GM23338 (cell line): ENCODE measurements around the gene WHAMM. TPM values are rescaled to one million over a fixed set of nuclear protein-coding genes. Genes with fewer than 3 reads are reported as not detected.

Experiments used
- ATAC-seq: fragments of 200-7000 bp; cut with Tn5 transposase; 3 replicates; pipeline ENCODE4 v1.9.1; 2020
- DNase-seq: peaks from one replicate; pipeline ENCODE4 v3.0.0-alpha.2; 2015; ENCODE audit warnings: low spot score
- H2AFZ ChIP-seq: fragments of 200-600 bp; sonication (generic); 2 replicates; pipeline ENCODE4 v1.8.0; 2016; ENCODE audit warnings: antibody characterized with exemption, mild to moderate bottlenecking, moderate library complexity
- H3F3A ChIP-seq: fragments of 200-600 bp; sonication (generic); replicated peaks from 2 replicates; pipeline ENCODE4 v1.8.0; 2017; ENCODE audit warnings: antibody characterized with exemption, mixed run types, low read depth
- H3K27ac ChIP-seq: fragments of 200-600 bp; sonication (generic); 2 replicates; pipeline ENCODE4 v1.6.1; 2016; ENCODE audit warnings: low read depth
- H3K27me3 ChIP-seq: fragments of 200-600 bp; sonication (generic); 2 replicates; pipeline ENCODE4 v1.8.0; 2016; ENCODE audit warnings: mild to moderate bottlenecking, mixed run types, moderate library complexity; ENCODE audit not compliant: insufficient read depth
- H3K36me3 ChIP-seq: fragments of 200-600 bp; sonication (generic); 2 replicates; pipeline ENCODE4 v1.8.0; 2016; ENCODE audit warnings: mild to moderate bottlenecking; ENCODE audit not compliant: insufficient read depth
- H3K4me1 ChIP-seq: fragments of 200-600 bp; sonication (generic); 2 replicates; pipeline ENCODE4 v1.8.0; 2016; ENCODE audit warnings: mild to moderate bottlenecking, moderate library complexity; ENCODE audit not compliant: insufficient read depth
- H3K4me2 ChIP-seq: fragments of 200-600 bp; sonication (generic); 2 replicates; pipeline ENCODE4 v1.7.1; 2017; ENCODE audit warnings: mixed run types
- H3K4me3 ChIP-seq: fragments of 200-600 bp; sonication (generic); 2 replicates; pipeline ENCODE4 v1.6.1; 2016; ENCODE audit warnings: mixed run types
- H3K79me2 ChIP-seq: fragments of 200-600 bp; sonication (generic); replicated peaks from 2 replicates; pipeline ENCODE4 v1.8.0; 2017; ENCODE audit warnings: mild to moderate bottlenecking; ENCODE audit not compliant: insufficient read depth
- H3K9me2 ChIP-seq: fragments of 200-600 bp; sonication (generic); 2 replicates; pipeline ENCODE4 v1.8.0; 2017; ENCODE audit not compliant: insufficient read depth
- H4K20me1 ChIP-seq: fragments of 200-600 bp; sonication (generic); replicated peaks from 2 replicates; pipeline ENCODE4 v1.8.0; 2017; ENCODE audit warnings: mild to moderate bottlenecking; ENCODE audit not compliant: insufficient read depth
- H3K27ac Mint-ChIP-seq: 2 replicates; pipeline ENCODE4 v1.8.0; 2020; ENCODE audit warnings: inconsistent platforms, mild to moderate bottlenecking, moderate library complexity, mixed read lengths
- H3K27me3 Mint-ChIP-seq: 3 replicates; pipeline ENCODE4 v1.8.0; 2022; ENCODE audit warnings: low read depth, mild to moderate bottlenecking, moderate library complexity, mixed read lengths, inconsistent platforms; ENCODE audit not compliant: insufficient read depth, poor library complexity
- H3K36me3 Mint-ChIP-seq: 3 replicates; pipeline ENCODE4 v1.8.0; 2021; ENCODE audit warnings: low read depth, mild to moderate bottlenecking, inconsistent platforms, moderate library complexity, mixed read lengths
- H3K4me1 Mint-ChIP-seq: 3 replicates; pipeline ENCODE4 v1.8.0; 2020; ENCODE audit warnings: mild to moderate bottlenecking, inconsistent platforms, mixed read lengths
- H3K4me3 Mint-ChIP-seq: 3 replicates; pipeline ENCODE4 v1.8.0; 2021; ENCODE audit warnings: moderate library complexity, mild to moderate bottlenecking, inconsistent platforms, mixed read lengths
- H3K9me3 Mint-ChIP-seq: 3 replicates; pipeline ENCODE4 v1.8.0; 2020; ENCODE audit warnings: moderate library complexity, mild to moderate bottlenecking, inconsistent platforms, mixed read lengths
- CREB1 ChIP-seq: fragments of 250-450 bp; sonication (Bioruptor Pico); IDR thresholded peaks from 2 replicates; pipeline ENCODE4 v1.5.0; 2020; ENCODE audit warnings: low read depth, mild to moderate bottlenecking, moderate library complexity
- EZH2 ChIP-seq: fragments of 200-600 bp; sonication (generic); IDR thresholded peaks from one replicate; pipeline ENCODE4 v1.8.0; 2017; ENCODE audit warnings: antibody characterized with exemption, mild to moderate bottlenecking, low read depth; ENCODE audit not compliant: unreplicated experiment
- EZH2phosphoT487 ChIP-seq: fragments of 200-600 bp; sonication (generic); IDR thresholded peaks from one replicate; pipeline ENCODE4 v1.8.1; 2018; ENCODE audit warnings: antibody characterized with exemption; ENCODE audit not compliant: unreplicated experiment
- JUNB ChIP-seq: IDR thresholded peaks from one replicate; pipeline ENCODE4 v1.6.1; 2016; ENCODE audit warnings: antibody characterized with exemption; ENCODE audit not compliant: unreplicated experiment
- NANOG ChIP-seq: IDR thresholded peaks from 2 replicates; pipeline ENCODE4 v1.6.1; 2016; ENCODE audit warnings: antibody characterized with exemption, borderline replicate concordance
- POLR2AphosphoS5 ChIP-seq: IDR thresholded peaks from 2 replicates; pipeline ENCODE4 v1.6.1; 2016; ENCODE audit warnings: antibody characterized with exemption, low read depth
- STAT1 ChIP-seq: IDR thresholded peaks from one replicate; pipeline ENCODE4 v1.6.1; 2016; ENCODE audit warnings: antibody characterized with exemption; ENCODE audit not compliant: unreplicated experiment
- ZNF114 ChIP-seq: fragments of 250-450 bp; sonication (Bioruptor Pico); IDR thresholded peaks from 2 replicates; pipeline ENCODE4 v1.5.0; 2020; ENCODE audit warnings: mild to moderate bottlenecking, moderate library complexity
- ZNF331 ChIP-seq: fragments of 250-450 bp; sonication (Bioruptor Pico); IDR thresholded peaks from 2 replicates; pipeline ENCODE4 v1.5.0; 2020; ENCODE audit warnings: low read depth, mild to moderate bottlenecking, moderate library complexity
- polyA plus RNA-seq: library from polyadenylated mRNA; unstranded; fragments of >200 nt; fragmentation: Nextera tagmentation; extraction: Ambion mirVana; gene quantifications from 2 replicates; pipeline ENCODE4 v1.2.1, GENCODE V29; 2016
- total RNA-seq: library from RNA; depleted of rRNA; stranded (reverse); fragments of >200 nt; shearing (Covaris generic); gene quantifications from 2 replicates; pipeline ENCODE4 v1.2.3, GENCODE V29; 2014
- TF ChIP-seq, protein P1 (sequence below): IDR thresholded peaks from 2 replicates; pipeline ENCODE4 v1.6.1; 2016; ENCODE audit warnings: antibody characterized with exemption
- TF ChIP-seq, protein P2 (sequence below): IDR thresholded peaks from one replicate; pipeline ENCODE4 v1.6.1; 2018; ENCODE audit warnings: antibody characterized with exemption; ENCODE audit not compliant: unreplicated experiment
- TF ChIP-seq, protein P3 (sequence below), 2 experiments: fragments of 200-600 bp in 1 of 2; sonication (generic) in 1 of 2; conservative IDR thresholded peaks; 2 replicates each; pipeline versions ENCODE4 v1.5.1 to v1.6.1; 2016 to 2017; ENCODE audit warnings: antibody characterized with exemption in 2 of 2, low read depth in 2 of 2, mild to moderate bottlenecking in 2 of 2, moderate library complexity in 1 of 2

WHAMM gene
- total and polyA plus RNA-seq, 2 experiments from 2014 or later, result 2.2 to 4.1 TPM

DNA sequence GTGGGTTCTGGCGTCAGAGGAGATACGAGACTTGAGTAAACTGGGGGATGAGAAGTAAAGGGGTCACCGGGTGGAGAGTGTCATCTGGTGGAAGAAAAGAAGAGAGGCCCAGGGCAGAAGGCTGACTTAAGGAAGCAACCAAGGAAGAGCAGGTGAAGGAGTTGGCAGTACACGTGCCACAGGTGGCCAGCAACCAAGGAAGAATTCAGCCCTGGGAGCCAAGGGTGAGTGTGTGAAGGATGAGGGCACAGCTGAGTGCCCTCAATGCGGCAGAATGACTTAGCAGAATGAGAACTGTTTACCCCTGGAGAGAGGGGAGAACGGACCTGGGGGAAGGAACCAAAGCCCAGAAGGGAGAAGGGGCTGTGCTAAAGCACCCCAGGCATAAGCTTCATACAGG lies 71.3 kb downstream of the WHAMM start (continued):
- TF ChIP-seq NANOG (no peak), EZH2 (no peak), CREB1 (CRISPR knock-in tag) (no peak), ZNF114 (CRISPR knock-in tag) (no peak), STAT1 (no peak), ZNF331 (CRISPR knock-in tag) (no peak), POLR2AphosphoS5 (no peak), JUNB (no peak), EZH2phosphoT487 (no peak)
- TF ChIP-seq, protein P1, sequence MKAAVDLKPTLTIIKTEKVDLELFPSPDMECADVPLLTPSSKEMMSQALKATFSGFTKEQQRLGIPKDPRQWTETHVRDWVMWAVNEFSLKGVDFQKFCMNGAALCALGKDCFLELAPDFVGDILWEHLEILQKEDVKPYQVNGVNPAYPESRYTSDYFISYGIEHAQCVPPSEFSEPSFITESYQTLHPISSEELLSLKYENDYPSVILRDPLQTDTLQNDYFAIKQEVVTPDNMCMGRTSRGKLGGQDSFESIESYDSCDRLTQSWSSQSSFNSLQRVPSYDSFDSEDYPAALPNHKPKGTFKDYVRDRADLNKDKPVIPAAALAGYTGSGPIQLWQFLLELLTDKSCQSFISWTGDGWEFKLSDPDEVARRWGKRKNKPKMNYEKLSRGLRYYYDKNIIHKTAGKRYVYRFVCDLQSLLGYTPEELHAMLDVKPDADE, result no peak
- TF ChIP-seq, protein P2, sequence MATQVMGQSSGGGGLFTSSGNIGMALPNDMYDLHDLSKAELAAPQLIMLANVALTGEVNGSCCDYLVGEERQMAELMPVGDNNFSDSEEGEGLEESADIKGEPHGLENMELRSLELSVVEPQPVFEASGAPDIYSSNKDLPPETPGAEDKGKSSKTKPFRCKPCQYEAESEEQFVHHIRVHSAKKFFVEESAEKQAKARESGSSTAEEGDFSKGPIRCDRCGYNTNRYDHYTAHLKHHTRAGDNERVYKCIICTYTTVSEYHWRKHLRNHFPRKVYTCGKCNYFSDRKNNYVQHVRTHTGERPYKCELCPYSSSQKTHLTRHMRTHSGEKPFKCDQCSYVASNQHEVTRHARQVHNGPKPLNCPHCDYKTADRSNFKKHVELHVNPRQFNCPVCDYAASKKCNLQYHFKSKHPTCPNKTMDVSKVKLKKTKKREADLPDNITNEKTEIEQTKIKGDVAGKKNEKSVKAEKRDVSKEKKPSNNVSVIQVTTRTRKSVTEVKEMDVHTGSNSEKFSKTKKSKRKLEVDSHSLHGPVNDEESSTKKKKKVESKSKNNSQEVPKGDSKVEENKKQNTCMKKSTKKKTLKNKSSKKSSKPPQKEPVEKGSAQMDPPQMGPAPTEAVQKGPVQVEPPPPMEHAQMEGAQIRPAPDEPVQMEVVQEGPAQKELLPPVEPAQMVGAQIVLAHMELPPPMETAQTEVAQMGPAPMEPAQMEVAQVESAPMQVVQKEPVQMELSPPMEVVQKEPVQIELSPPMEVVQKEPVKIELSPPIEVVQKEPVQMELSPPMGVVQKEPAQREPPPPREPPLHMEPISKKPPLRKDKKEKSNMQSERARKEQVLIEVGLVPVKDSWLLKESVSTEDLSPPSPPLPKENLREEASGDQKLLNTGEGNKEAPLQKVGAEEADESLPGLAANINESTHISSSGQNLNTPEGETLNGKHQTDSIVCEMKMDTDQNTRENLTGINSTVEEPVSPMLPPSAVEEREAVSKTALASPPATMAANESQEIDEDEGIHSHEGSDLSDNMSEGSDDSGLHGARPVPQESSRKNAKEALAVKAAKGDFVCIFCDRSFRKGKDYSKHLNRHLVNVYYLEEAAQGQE, result no peak
- TF ChIP-seq, protein P3, sequence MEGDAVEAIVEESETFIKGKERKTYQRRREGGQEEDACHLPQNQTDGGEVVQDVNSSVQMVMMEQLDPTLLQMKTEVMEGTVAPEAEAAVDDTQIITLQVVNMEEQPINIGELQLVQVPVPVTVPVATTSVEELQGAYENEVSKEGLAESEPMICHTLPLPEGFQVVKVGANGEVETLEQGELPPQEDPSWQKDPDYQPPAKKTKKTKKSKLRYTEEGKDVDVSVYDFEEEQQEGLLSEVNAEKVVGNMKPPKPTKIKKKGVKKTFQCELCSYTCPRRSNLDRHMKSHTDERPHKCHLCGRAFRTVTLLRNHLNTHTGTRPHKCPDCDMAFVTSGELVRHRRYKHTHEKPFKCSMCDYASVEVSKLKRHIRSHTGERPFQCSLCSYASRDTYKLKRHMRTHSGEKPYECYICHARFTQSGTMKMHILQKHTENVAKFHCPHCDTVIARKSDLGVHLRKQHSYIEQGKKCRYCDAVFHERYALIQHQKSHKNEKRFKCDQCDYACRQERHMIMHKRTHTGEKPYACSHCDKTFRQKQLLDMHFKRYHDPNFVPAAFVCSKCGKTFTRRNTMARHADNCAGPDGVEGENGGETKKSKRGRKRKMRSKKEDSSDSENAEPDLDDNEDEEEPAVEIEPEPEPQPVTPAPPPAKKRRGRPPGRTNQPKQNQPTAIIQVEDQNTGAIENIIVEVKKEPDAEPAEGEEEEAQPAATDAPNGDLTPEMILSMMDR (conservative IDR thresholded peaks at IDR 0.05; ENCODE audit: low read depth in 2 of 2), result no peak

DNA sequence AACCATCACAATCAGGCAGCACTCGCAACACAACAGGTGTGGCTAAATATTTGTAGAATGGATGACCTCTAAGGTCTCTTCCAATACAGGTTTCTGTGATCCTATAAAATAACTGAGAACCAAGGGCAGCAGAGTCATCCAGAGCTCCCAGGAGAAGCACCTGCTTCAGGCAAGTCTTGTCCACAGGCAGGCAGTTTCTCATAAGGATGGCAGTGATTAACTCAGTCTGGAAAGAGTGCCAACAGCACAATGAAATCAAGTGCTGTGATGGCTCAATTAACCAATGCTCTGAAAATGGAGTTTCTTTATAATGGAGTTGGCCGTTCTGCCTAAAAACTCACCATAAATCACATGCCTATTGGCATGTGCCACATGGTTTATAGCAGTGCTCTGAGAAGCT lies 72.3 kb downstream of the WHAMM start:
- ATAC-seq (no peak), DNase-seq (no peak)
- Histone ChIP-seq H3K36me3 (no peaks in the 10 kb centered on the region), H3F3A (no peaks in the 10 kb centered on the region), H3K79me2 (no peaks in the 10 kb centered on the region), H4K20me1 (no peaks in the 10 kb centered on the region), H3K4me3 (no peak overlapping the region), H3K4me2 (no peak overlapping the region), H3K4me1 (no peaks in the 10 kb centered on the region), H2AFZ (no peak overlapping the region), H3K27me3 (no peaks in the 10 kb centered on the region), H3K9me2 (no peaks in the 10 kb centered on the region), H3K27ac (no peak overlapping the region)
- Mint-ChIP-seq H3K4me3 (no peak overlapping the region), H3K27me3 (peaks cover 1% of the 10 kb centered on the region), H3K36me3 (no peaks in the 10 kb centered on the region; the same call in 2 of the 3 replicates), H3K9me3 (no peaks in the 10 kb centered on the region), H3K27ac (no peak overlapping the region), H3K4me1 (peaks cover 5% of the 10 kb centered on the region)
- TF ChIP-seq POLR2AphosphoS5 (no peak), EZH2phosphoT487 (no peak), ZNF331 (CRISPR knock-in tag) (no peak), ZNF114 (CRISPR knock-in tag) (no peak)
